Right lobe of liver (tissue), 4 donors: Measurements from ENCODE around the gene NPIPB6.

ENCODE experiments used
- CTCF ChIP-seq, 4 donors: fragments of 200-600 bp in 3 of 4; fragments of 450-650 bp in 1 of 4; IDR thresholded peaks; one replicate each; pipeline versions ENCODE4 v1.5.1 to v1.8.0; 2016 to 2022; ENCODE audit warnings: antibody characterized with exemption in 4 of 4, mild to moderate bottlenecking in 2 of 4
- POLR2A ChIP-seq: fragments of 450-650 bp; IDR thresholded peaks from one replicate; pipeline ENCODE4 v1.6.1; 2017; ENCODE audit warnings: antibody characterized with exemption, mild to moderate bottlenecking
- donor health status: DM: no; HTN: no; CAD: no.
- donor health status: DM: no; HTN: no; CAD: no.
- donor health status: DM: no; HTN: yes; CAD: no.

DNA sequence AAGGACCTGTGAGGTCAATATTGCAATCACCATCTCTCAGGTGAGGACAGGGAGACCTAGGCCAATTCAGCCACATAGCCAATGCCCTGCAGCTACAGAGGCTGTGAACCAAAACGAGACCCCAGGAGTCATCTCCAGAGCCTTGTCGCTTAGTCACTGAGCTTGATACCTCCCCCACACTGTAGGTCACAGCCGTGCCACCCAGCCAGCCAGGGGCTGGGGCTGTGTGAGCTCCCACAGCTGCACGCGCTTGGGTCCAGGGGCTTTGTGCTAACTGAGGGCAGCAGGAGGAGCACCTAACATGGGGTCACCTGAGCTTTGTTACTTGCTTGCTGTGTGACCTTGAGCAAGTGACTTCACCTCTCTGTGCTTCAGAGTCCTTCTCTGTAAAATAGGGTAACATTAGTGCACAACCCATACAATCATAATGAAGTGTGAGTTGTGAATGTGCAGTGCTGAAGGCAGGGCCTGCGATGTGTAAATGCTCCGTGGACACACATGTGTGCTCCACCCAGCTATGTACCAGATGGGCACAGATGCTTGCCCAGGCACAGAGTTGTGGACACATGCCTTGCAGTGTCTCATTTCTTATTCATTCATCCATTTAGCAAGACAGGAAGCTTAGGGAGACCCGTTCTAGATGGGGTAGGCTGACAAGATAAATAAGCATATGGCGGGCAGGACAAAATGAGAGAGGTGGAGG is 45.1 kb downstream of the NPIPB6 start:
- TF ChIP-seq POLR2A (no peak), CTCF (IDR thresholded peaks at IDR 0.05) (no peak)
